Measurements from ENCODE around the gene ATAD3C. TPM values are rescaled to one million over a fixed set of nuclear protein-coding genes. Genes with fewer than 3 reads are reported as not detected.
A peak's percentile ranks its signal among the peaks of the same experiment; 100 is the strongest.

The ATAD3C gene
- total and polyA plus RNA-seq, 10 of the 15 experiments (the other 5 are each of a cell fraction or from before 2014, with no cell fraction given) = 0.03 to 3.1 (median 0.86) TPM

DNA sequence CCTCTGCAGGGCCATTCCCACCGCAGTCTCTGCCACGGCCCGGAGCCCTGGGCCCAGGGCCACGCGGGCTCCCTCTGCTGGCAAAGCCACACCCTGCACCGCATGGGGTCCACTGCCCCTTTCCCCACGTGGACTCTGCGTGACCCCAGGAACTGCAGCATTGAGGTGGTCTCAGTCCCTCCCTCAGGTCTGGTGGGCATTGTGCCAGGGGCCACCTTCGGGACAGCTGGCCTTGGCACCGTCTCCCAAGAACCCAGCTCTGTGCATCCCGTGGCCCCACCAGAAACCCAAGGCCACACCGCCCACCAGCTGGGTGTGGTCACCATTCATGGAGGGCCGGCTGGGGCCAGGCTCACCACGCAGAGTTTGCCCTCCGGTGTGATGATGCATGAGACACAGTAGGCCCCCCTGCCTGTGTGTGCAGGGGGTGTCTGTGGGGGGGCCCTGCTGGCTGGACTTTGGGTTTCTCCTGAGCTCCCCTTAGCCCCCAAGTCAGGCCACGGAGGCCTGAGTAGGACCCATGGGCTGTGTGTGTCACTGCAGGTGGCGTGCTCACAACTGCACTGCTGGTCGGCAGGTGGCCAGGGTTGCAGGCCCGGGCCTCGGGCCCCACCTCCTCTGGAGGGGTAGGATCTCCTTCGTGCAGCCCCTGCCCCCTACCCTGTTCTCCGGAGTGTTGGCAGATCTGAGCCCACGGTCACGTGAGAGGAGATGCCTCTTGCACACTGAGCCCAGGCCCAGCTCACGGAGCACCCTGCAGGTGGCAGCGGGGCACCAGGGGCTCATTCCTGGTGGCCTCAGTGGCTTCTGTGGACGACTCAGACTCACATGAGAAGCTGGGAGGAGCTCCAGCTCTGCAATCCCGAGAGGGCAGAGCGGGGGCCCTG is 8.2 kb upstream of the ATAD3C start (continued):
- no peak for TF ChIP-seq FOS (IDR thresholded peaks at IDR 0.05; ENCODE audit: borderline replicate concordance, extremely low read depth, insufficient read length)
- TF ChIP-seq MTA3 (IDR thresholded peaks at IDR 0.05; ENCODE audit: borderline replicate concordance, low read length) = no peak
- no peak for TF ChIP-seq STAT1 (conservative IDR thresholded peaks at IDR 0.05)
- TF ChIP-seq, protein P1, sequence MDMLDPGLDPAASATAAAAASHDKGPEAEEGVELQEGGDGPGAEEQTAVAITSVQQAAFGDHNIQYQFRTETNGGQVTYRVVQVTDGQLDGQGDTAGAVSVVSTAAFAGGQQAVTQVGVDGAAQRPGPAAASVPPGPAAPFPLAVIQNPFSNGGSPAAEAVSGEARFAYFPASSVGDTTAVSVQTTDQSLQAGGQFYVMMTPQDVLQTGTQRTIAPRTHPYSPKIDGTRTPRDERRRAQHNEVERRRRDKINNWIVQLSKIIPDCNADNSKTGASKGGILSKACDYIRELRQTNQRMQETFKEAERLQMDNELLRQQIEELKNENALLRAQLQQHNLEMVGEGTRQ (IDR thresholded peaks at IDR 0.05; ENCODE audit: borderline replicate concordance, low read depth, low read length) = no peak
- TF ChIP-seq TBL1XR1 (IDR thresholded peaks at IDR 0.05; ENCODE audit: low read depth, low read length) = no peak
- TF ChIP-seq, protein P2, sequence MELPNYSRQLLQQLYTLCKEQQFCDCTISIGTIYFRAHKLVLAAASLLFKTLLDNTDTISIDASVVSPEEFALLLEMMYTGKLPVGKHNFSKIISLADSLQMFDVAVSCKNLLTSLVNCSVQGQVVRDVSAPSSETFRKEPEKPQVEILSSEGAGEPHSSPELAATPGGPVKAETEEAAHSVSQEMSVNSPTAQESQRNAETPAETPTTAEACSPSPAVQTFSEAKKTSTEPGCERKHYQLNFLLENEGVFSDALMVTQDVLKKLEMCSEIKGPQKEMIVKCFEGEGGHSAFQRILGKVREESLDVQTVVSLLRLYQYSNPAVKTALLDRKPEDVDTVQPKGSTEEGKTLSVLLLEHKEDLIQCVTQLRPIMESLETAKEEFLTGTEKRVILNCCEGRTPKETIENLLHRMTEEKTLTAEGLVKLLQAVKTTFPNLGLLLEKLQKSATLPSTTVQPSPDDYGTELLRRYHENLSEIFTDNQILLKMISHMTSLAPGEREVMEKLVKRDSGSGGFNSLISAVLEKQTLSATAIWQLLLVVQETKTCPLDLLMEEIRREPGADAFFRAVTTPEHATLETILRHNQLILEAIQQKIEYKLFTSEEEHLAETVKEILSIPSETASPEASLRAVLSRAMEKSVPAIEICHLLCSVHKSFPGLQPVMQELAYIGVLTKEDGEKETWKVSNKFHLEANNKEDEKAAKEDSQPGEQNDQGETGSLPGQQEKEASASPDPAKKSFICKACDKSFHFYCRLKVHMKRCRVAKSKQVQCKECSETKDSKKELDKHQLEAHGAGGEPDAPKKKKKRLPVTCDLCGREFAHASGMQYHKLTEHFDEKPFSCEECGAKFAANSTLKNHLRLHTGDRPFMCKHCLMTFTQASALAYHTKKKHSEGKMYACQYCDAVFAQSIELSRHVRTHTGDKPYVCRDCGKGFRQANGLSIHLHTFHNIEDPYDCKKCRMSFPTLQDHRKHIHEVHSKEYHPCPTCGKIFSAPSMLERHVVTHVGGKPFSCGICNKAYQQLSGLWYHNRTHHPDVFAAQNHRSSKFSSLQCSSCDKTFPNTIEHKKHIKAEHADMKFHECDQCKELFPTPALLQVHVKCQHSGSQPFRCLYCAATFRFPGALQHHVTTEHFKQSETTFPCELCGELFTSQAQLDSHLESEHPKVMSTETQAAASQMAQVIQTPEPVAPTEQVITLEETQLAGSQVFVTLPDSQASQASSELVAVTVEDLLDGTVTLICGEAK (IDR thresholded peaks at IDR 0.05; ENCODE audit: borderline replicate concordance) = no peak
- no peak for TF ChIP-seq ETV6 (conservative IDR thresholded peaks at IDR 0.05 in 1 of 2, IDR thresholded peaks at IDR 0.05 in 1 of 2; ENCODE audit: borderline replicate concordance in 1 of 2, low read depth in 1 of 2)
- no peak for TF ChIP-seq SREBF2 (IDR thresholded peaks at IDR 0.05; ENCODE audit: low read length)
- TF ChIP-seq, protein P3, sequence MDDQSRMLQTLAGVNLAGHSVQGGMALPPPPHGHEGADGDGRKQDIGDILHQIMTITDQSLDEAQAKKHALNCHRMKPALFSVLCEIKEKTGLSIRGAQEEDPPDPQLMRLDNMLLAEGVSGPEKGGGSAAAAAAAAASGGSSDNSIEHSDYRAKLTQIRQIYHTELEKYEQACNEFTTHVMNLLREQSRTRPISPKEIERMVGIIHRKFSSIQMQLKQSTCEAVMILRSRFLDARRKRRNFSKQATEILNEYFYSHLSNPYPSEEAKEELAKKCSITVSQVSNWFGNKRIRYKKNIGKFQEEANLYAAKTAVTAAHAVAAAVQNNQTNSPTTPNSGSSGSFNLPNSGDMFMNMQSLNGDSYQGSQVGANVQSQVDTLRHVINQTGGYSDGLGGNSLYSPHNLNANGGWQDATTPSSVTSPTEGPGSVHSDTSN (IDR thresholded peaks at IDR 0.05; ENCODE audit: insufficient replicate concordance, low read depth, low read length) = no peak
- TF ChIP-seq IKZF1 (conservative IDR thresholded peaks at IDR 0.05) = peak; percentile 21
- no peak for TF ChIP-seq TCF3 (IDR thresholded peaks at IDR 0.05; ENCODE audit: borderline replicate concordance, insufficient read depth, low read depth, low read length)
- no peak for TF ChIP-seq BACH1 (IDR thresholded peaks at IDR 0.05; ENCODE audit: borderline replicate concordance)
- no peak for TF ChIP-seq PAX5 (IDR thresholded peaks at IDR 0.05; ENCODE audit: borderline replicate concordance, low read depth, low read length)
- TF ChIP-seq RUNX3 (IDR thresholded peaks at IDR 0.05; ENCODE audit: low read length) = peak; percentile 48
- no peak for TF ChIP-seq ZNF217 (IDR thresholded peaks at IDR 0.05)
- no peak for TF ChIP-seq ZSCAN29 (IDR thresholded peaks at IDR 0.05)
- no peak for TF ChIP-seq SIN3A (IDR thresholded peaks at IDR 0.05; ENCODE audit: low read depth, low read length)
- TF ChIP-seq BRCA1 (IDR thresholded peaks at IDR 0.05; ENCODE audit: low read depth, low read length) = no peak
- TF ChIP-seq, protein P4, sequence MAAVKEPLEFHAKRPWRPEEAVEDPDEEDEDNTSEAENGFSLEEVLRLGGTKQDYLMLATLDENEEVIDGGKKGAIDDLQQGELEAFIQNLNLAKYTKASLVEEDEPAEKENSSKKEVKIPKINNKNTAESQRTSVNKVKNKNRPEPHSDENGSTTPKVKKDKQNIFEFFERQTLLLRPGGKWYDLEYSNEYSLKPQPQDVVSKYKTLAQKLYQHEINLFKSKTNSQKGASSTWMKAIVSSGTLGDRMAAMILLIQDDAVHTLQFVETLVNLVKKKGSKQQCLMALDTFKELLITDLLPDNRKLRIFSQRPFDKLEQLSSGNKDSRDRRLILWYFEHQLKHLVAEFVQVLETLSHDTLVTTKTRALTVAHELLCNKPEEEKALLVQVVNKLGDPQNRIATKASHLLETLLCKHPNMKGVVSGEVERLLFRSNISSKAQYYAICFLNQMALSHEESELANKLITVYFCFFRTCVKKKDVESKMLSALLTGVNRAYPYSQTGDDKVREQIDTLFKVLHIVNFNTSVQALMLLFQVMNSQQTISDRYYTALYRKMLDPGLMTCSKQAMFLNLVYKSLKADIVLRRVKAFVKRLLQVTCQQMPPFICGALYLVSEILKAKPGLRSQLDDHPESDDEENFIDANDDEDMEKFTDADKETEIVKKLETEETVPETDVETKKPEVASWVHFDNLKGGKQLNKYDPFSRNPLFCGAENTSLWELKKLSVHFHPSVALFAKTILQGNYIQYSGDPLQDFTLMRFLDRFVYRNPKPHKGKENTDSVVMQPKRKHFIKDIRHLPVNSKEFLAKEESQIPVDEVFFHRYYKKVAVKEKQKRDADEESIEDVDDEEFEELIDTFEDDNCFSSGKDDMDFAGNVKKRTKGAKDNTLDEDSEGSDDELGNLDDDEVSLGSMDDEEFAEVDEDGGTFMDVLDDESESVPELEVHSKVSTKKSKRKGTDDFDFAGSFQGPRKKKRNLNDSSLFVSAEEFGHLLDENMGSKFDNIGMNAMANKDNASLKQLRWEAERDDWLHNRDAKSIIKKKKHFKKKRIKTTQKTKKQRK (IDR thresholded peaks at IDR 0.05; ENCODE audit: low read depth, low read length) = no peak
- no peak for TF ChIP-seq MEF2B (IDR thresholded peaks at IDR 0.05; ENCODE audit: partially characterized antibody, poor library complexity, severe bottlenecking)
- TF ChIP-seq ZNF622 (IDR thresholded peaks at IDR 0.05) = no peak

All from GM12878 (cell line).